Karpas-422 (cell line): Measurements from ENCODE around the gene STARD9. TPM values are rescaled to one million over a fixed set of nuclear protein-coding genes. Genes with fewer than 3 reads are reported as not detected.

Source experiments
- DNase-seq: peaks from one replicate; pipeline ENCODE4 v3.0.0-alpha.2; 2015
- H2AFZ ChIP-seq: fragments of 200-600 bp; sonication (generic); 2 replicates; pipeline ENCODE4 v1.6.1; 2014; ENCODE audit warnings: antibody characterized with exemption, low read length, mixed read lengths
- H3K27ac ChIP-seq: fragments of 200-600 bp; sonication (generic); 2 replicates; pipeline ENCODE4 v1.5.1; 2014; ENCODE audit warnings: mild to moderate bottlenecking, low read length, moderate library complexity
- H3K27me3 ChIP-seq: fragments of 200-600 bp; sonication (generic); 2 replicates; pipeline ENCODE4 v1.6.1; 2014; ENCODE audit warnings: low read length, mixed read lengths
- H3K36me3 ChIP-seq: fragments of 200-600 bp; sonication (generic); 2 replicates; pipeline ENCODE4 v1.6.1; 2014; ENCODE audit warnings: low read length, mixed read lengths; ENCODE audit not compliant: insufficient read depth
- H3K4me1 ChIP-seq: fragments of 200-600 bp; sonication (generic); 2 replicates; pipeline ENCODE4 v1.6.1; 2014; ENCODE audit warnings: mild to moderate bottlenecking, low read length, mixed read lengths
- H3K4me2 ChIP-seq: fragments of 200-600 bp; sonication (generic); 2 replicates; pipeline ENCODE4 v1.6.1; 2014; ENCODE audit warnings: low read length, low read depth, mild to moderate bottlenecking; ENCODE audit not compliant: poor library complexity, severe bottlenecking
- H3K4me3 ChIP-seq: fragments of 200-600 bp; sonication (generic); 2 replicates; pipeline ENCODE4 v1.5.1; 2014; ENCODE audit warnings: mild to moderate bottlenecking, antibody characterized with exemption, low read length, mixed read lengths
- H3K79me2 ChIP-seq: fragments of 200-600 bp; sonication (generic); 2 replicates; pipeline ENCODE4 v1.6.1; 2014; ENCODE audit warnings: mild to moderate bottlenecking, low read length, mixed read lengths
- H3K9ac ChIP-seq: fragments of 200-600 bp; sonication (generic); 2 replicates; pipeline ENCODE4 v1.6.0; 2014; ENCODE audit warnings: low read length
- H3K9me2 ChIP-seq: fragments of 200-600 bp; sonication (generic), shearing (Covaris generic); replicated peaks from 2 replicates; pipeline ENCODE4 v1.6.0; 2014; ENCODE audit warnings: mild to moderate bottlenecking, low read length, moderate library complexity; ENCODE audit not compliant: insufficient read depth
- H3K9me3 ChIP-seq: fragments of 300-700, 200-600 bp; sonication (generic); 2 replicates; pipeline ENCODE4 v1.6.1; 2014; ENCODE audit warnings: low read length, mixed read lengths
- H4K20me1 ChIP-seq: fragments of 200-600 bp; sonication (generic); 2 replicates; pipeline ENCODE4 v1.6.1; 2014; ENCODE audit warnings: mild to moderate bottlenecking, antibody characterized with exemption, low read length, low read depth; ENCODE audit not compliant: insufficient read depth
- total RNA-seq: library from RNA; depleted of rRNA; stranded (reverse); fragments of >200 nt; shearing (Covaris generic); gene quantifications from 2 replicates; pipeline ENCODE4 v1.2.3, GENCODE V29; 2014; ENCODE audit warnings: low replicate concordance

The STARD9 gene
- total RNA-seq, 1 experiment from 2014 or later, result 0.37 TPM

- Histone ChIP-seq H3K9me3 (no peaks in the 10 kb centered on the region), H4K20me1 (no peaks in the 10 kb centered on the region), H3K27me3 (no peaks in the 10 kb centered on the region), H3K9me2 (no peaks in the 10 kb centered on the region), H3K79me2 (no peaks in the 10 kb centered on the region), H3K4me3 (no peak overlapping the region), H2AFZ (no peak overlapping the region), H3K9ac (no peak overlapping the region), H3K4me2 (no peak overlapping the region), H3K27ac (no peak overlapping the region), H3K36me3 (no peaks in the 10 kb centered on the region), H3K4me1 (0 out of 2 replicates have a peak, but pooled peaks cover 4% of the 10 kb centered on the region)
- no peak for DNase-seq
These were observed 53.4 kb downstream of the STARD9 start for GRCh38 chr15:42628761-42629160.

GRCh38 chr15:42632105-42632675, 56.8 kb downstream of the STARD9 start:
- DNase-seq, result no peak
- Histone ChIP-seq H3K79me2 (no peaks in the 10 kb centered on the region), H3K9me2 (no peaks in the 10 kb centered on the region), H2AFZ (no peak overlapping the region), H3K4me2 (no peak overlapping the region), H3K27me3 (no peaks in the 10 kb centered on the region), H3K4me1 (0 out of 2 replicates have a peak, but pooled peaks cover 4% of the 10 kb centered on the region), H4K20me1 (no peaks in the 10 kb centered on the region), H3K27ac (no peak overlapping the region), H3K9me3 (no peaks in the 10 kb centered on the region), H3K9ac (no peak overlapping the region), H3K36me3 (no peaks in the 10 kb centered on the region), H3K4me3 (no peak overlapping the region)

GRCh38 chr15:42640109-42640508, 64.7 kb downstream of the STARD9 start:
- no peak overlapping the region for H3K4me2 ChIP-seq
- no peaks in the 10 kb centered on the region for H3K36me3 ChIP-seq
- H3K4me1 ChIP-seq, result no peaks in the 10 kb centered on the region
- no peak overlapping the region for H3K9ac ChIP-seq
- no peak overlapping the region for H3K4me3 ChIP-seq
- no peaks in the 10 kb centered on the region for H3K9me2 ChIP-seq
- no peaks in the 10 kb centered on the region for H3K79me2 ChIP-seq
- H2AFZ ChIP-seq, result no peak overlapping the region
- no peaks in the 10 kb centered on the region for H4K20me1 ChIP-seq
- H3K9me3 ChIP-seq, result no peaks in the 10 kb centered on the region
- H3K27ac ChIP-seq, result no peak overlapping the region
- H3K27me3 ChIP-seq, result no peaks in the 10 kb centered on the region
- DNase-seq, result no peak

- Histone ChIP-seq H3K4me1 (peaks cover 3% of the 10 kb centered on the region), H3K36me3 (no peaks in the 10 kb centered on the region), H3K9me3 (no peaks in the 10 kb centered on the region), H3K9ac (no peak overlapping the region), H4K20me1 (no peaks in the 10 kb centered on the region), H3K9me2 (no peaks in the 10 kb centered on the region), H2AFZ (peak overlapping the region; percentile 74; the same call in 1 of the 2 replicates), H3K4me2 (no peak overlapping the region), H3K27ac (no peak overlapping the region), H3K79me2 (no peaks in the 10 kb centered on the region), H3K27me3 (no peaks in the 10 kb centered on the region), H3K4me3 (no peak overlapping the region)
- peak; percentile 87 for DNase-seq
These were observed 75.0 kb downstream of the STARD9 start for GRCh38 chr15:42650208-42651066.

DNA sequence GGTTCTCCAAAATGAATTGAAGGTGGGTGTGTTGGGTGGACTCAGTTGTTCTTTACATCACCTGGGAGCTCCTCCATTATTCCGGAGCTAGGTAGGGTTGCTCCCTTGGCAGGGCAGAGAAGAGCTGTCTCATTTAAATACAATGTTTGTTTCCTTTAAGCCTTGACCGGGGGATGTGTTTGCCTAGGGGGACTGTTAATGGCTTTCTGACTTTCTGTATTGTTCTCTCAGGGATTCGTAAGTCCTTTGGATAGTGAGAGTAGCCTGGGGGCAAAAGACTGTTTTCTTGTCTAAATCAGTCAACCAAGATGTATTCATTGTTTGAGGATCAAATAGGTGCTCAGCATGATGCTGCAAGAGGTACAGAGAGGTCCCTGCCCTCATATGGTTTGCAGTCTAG, 90.4 kb downstream of the STARD9 start:
- no peak overlapping the region for H3K9ac ChIP-seq
- H2AFZ ChIP-seq, result no peak overlapping the region
- no peaks in the 10 kb centered on the region for H3K79me2 ChIP-seq
- H3K36me3 ChIP-seq, result no peaks in the 10 kb centered on the region
- H4K20me1 ChIP-seq, result no peaks in the 10 kb centered on the region
- no peak overlapping the region for H3K4me3 ChIP-seq
- no peak for DNase-seq
- H3K9me3 ChIP-seq, result no peaks in the 10 kb centered on the region
- no peak overlapping the region for H3K4me2 ChIP-seq
- no peaks in the 10 kb centered on the region for H3K27me3 ChIP-seq
- no peaks in the 10 kb centered on the region for H3K4me1 ChIP-seq
- no peak overlapping the region for H3K27ac ChIP-seq
- no peaks in the 10 kb centered on the region for H3K9me2 ChIP-seq

DNA sequence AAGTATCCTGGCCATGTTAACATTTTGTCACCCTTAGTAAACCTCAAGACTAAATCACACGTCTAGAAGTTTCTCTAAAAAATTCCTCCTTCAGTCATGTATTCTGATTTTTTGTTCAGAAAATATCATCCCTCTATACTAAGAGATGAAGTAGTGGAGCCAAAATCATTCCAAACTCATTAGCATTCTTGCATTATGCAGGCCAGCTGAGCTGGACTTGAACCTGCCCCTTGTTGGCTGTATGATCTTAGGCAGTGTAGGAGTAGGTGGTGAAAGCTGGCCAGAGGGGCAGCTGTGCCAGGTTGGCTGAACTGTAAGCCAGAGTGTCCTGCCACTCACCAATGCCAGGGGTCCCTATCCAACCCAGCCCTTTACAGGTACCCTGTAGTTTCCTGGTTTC, 92.4 kb downstream of the STARD9 start:
- no peaks in the 10 kb centered on the region for H3K79me2 ChIP-seq
- no peaks in the 10 kb centered on the region for H3K4me1 ChIP-seq
- no peaks in the 10 kb centered on the region for H4K20me1 ChIP-seq
- no peak overlapping the region for H3K27ac ChIP-seq
- H3K9ac ChIP-seq, result no peak overlapping the region
- H3K4me3 ChIP-seq, result no peak overlapping the region
- DNase-seq, result no peak
- H3K4me2 ChIP-seq, result no peak overlapping the region
- H2AFZ ChIP-seq, result no peak overlapping the region
- H3K36me3 ChIP-seq, result no peaks in the 10 kb centered on the region
- H3K9me2 ChIP-seq, result no peaks in the 10 kb centered on the region
- H3K27me3 ChIP-seq, result no peaks in the 10 kb centered on the region
- H3K9me3 ChIP-seq, result no peaks in the 10 kb centered on the region

GRCh38 chr15:42670451-42670850, 95.0 kb downstream of the STARD9 start:
- no peaks in the 10 kb centered on the region for H3K36me3 ChIP-seq
- no peak overlapping the region for H3K4me2 ChIP-seq

GRCh38 chr15:42672444-42672843, 97.0 kb downstream of the STARD9 start:
- Histone ChIP-seq H3K4me3 (no peak overlapping the region), H3K79me2 (no peaks in the 10 kb centered on the region)

More at GRCh38 chr15:42670451-42670850, 95.0 kb downstream of the STARD9 start:
- Histone ChIP-seq H3K27me3 (no peaks in the 10 kb centered on the region), H2AFZ (no peak overlapping the region), H3K9ac (no peak overlapping the region), H3K27ac (no peak overlapping the region), H3K4me1 (no peaks in the 10 kb centered on the region), H4K20me1 (no peaks in the 10 kb centered on the region), H3K9me3 (no peaks in the 10 kb centered on the region), H3K79me2 (no peaks in the 10 kb centered on the region), H3K9me2 (no peaks in the 10 kb centered on the region), H3K4me3 (no peak overlapping the region)
- no peak for DNase-seq

More at GRCh38 chr15:42672444-42672843, 97.0 kb downstream of the STARD9 start:
- H4K20me1 ChIP-seq, result no peaks in the 10 kb centered on the region
- H3K9me3 ChIP-seq, result no peaks in the 10 kb centered on the region
- H3K9me2 ChIP-seq, result no peaks in the 10 kb centered on the region
- no peak overlapping the region for H3K9ac ChIP-seq
- no peaks in the 10 kb centered on the region for H3K36me3 ChIP-seq
- H3K27ac ChIP-seq, result no peak overlapping the region
- H3K4me2 ChIP-seq, result no peak overlapping the region
- H2AFZ ChIP-seq, result no peak overlapping the region
- no peaks in the 10 kb centered on the region for H3K27me3 ChIP-seq
- no peaks in the 10 kb centered on the region for H3K4me1 ChIP-seq
- DNase-seq, result no peak
